22Rv1 (cell line): Measurements from ENCODE around the gene CDHR3.

Experiments
- CTCF ChIP-seq: fragments of 450-650 bp; IDR thresholded peaks from 2 replicates; pipeline ENCODE4 v1.5.1; 2017; ENCODE audit warnings: mild to moderate bottlenecking
- ZFX ChIP-seq: fragments of 450-650 bp; IDR thresholded peaks from 2 replicates; pipeline ENCODE4 v1.6.1; 2017; ENCODE audit warnings: antibody characterized with exemption, borderline replicate concordance

- TF ChIP-seq CTCF (no peak), ZFX (no peak)
These were observed 98.9 kb downstream of the CDHR3 start for GRCh38 chr7:106062006-106062405.
